ENCODE measurements around the gene ARL15.

- no peak for TF ChIP-seq CTCF (IDR thresholded peaks at IDR 0.05; ENCODE audit: insufficient read depth, low read length)
- TF ChIP-seq POLR2AphosphoS5 (IDR thresholded peaks at IDR 0.05; ENCODE audit: low read depth): no peak
- TF ChIP-seq REST (IDR thresholded peaks at IDR 0.05; ENCODE audit: insufficient replicate concordance, low read depth): no peak
- TF ChIP-seq GABPA (IDR thresholded peaks at IDR 0.05; ENCODE audit: low read depth): no peak
- TF ChIP-seq SPI1 (IDR thresholded peaks at IDR 0.05; ENCODE audit: borderline replicate concordance, low read depth): no peak
Measured at GRCh38 chr5:54341971-54342370, 31.6 kb upstream of the ARL15 start.
